Measurements from ENCODE around the gene NHLH1.

NHLH1 gene

DNA sequence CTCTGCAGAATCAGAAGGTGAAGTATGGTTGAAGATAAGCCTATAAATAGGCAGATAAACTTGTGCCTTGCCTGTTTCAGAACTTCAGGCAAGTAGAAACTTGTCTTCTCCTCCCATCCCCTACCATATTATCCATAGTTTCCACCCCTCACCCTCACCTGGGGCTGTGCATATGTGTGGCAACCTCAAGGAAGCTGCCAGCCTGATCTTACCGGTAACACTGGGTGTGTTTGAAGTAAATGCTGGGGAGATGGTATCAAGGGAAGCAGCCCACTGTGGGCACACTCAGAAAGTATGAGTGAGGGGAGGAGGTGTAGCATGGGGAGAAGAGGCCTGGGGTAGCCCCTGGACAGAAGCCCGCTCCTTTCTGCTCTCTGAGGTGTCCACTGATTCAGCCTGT is 48.0 kb downstream of the NHLH1 start:
- no peak for DNase-seq

DNA sequence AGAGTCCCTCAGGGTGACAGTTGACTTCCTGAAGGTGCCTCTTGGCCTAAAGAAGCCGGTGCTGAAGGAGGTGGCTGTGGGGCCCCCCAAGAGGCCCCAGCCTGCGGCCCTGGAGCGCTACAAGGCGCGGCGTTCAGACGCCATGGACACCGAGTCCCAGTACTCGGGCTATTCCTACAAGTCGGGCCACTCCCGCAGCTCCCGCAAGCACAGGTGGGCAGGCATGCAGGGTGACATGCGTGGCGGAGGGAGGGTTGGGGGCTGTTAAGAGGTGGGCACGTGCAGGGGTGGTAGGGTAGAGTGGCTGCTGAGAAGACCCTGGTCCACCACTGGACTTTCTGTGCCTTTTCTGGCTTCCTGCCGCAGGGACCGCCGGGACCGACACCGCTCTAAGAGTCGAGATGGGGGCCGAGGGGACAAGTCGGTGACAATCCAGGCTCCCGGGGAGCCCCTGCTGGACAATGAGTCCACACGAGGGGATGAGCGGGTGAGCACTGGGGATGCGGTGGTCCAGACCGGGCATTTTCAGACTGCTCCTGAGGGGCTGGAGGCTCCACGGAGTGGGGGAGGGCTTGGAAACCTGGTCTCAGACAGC is 48.9 kb downstream of the NHLH1 start:
- DNase-seq = no peak

DNA sequence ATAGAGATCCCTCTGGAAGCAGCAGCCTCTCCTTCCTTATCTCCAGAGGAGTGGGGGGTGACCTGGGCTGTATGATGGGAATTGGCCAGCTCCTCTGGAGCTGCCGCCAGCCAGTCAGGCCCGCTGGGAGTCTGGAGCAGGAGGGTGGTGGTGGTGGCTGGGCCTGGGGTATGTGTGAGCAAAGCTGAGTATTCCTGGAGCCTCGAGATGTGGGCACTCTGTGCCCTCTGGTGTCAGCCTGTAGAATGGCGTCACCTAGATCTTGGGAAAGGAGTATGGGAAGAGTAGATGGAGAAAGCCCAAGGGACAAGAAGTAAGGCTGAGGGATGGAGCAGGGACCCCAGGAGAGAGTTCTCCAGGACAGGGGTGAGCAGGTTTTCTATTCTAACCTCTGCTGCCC is 49.5 kb downstream of the NHLH1 start:
- no peak for DNase-seq

DNA sequence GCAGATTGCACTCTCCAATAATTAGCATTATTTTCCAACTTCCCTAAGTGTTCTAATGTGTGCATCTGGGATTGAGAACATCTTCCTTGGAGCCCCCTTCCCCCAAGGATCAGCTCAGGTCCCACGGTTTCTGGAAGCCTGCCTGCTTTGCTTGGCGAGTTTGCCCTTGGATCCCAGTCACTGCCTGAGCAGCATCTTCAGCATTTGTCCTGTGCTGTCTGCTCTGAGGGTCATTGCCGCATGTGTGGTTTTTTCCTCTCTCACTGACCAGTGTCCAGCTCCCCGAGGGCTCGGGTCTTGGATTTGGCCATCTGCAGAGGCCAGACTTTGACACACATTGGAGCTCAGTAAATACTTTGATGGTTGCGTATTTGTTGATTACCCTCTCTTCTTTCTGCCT is 51.6 kb downstream of the NHLH1 start:
- no peak for DNase-seq

DNA sequence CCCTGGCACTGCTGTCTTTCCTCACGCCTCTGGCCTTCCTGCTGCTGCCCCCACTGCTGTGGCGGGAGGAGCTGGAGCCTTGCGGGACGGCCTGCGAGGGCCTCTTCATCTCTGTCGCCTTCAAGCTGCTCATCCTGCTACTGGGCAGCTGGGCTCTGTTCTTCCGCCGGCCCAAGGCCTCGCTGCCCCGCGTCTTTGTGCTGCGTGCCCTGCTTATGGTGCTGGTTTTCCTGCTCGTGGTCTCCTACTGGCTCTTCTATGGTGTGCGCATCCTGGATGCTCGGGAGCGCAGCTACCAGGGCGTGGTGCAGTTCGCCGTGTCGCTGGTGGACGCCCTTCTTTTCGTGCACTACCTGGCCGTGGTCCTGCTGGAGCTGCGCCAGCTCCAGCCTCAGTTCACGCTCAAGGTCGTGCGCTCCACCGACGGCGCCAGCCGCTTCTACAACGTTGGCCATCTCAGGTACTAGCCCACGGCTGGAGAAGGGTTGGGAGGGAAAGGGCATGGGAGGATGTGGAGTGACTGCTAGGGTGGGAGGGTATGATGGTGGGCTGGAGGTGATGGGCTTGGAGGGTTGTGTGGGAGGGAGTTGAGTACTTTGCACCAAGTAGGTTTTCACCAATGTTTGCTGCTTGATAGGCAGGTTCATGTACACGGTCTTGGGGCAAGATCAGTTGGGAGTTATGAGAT is 52.4 kb downstream of the NHLH1 start:
- no peak for DNase-seq

DNA sequence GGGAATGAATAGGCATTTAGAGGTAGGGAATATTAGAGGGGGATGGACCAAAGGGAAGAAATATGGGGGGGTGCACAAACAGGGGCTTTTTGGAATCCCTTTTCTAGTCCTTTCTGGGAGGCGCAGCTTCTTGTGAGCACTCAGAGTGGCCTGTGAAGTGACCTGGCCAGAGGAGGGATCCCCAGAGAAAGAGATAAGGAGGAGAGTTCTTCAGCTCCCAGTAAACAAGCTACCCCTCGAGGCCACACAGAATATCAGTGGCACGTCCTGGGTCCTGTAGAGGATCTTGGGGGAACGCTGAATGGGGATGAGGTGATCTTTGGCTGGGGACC is 52.9 kb downstream of the NHLH1 start:
- DNase-seq = no peak

DNA sequence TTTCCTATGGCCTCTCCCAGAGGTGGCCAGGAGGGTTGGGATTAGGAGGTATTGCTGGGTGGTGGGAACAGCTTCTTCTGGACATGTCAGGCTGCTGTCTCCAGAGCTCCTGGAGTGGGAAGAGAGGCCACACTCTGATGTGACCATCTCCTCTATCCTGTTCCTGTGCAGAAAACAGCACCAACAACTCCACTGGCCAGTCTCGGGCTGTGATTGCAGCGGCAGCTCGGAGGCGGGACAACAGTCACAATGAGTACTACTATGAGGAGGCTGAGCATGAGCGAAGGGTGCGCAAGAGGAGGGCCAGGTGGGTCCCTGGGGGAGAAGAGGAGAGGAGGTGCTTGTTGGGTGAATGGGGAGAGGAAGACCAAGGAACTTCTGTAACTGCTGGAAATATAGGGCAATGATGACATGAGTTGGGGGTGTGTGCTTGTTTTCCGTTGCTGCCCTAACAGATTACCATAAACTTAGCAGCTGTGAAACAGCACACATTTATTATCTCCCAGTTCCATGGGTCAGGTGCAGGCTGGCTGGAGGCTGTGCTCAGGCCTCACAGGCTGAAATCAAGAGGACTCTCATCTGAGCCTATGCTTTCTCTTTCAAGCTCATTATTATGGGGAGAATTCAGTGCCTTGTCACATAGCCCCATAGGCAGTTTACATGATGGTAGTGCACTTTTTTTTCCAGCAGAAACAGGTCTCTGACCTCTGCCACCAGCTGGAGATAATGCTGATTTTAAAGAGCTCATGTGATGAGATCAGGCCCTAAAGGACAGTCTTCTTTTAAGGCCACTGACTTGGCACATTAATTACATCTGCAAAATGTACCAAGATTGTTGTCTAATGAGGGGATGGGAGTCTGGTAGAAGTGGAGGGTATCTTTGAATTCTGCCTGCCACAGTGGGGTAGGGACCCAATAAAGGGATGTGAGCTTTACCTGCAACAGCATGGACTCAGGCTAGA is 54.3 kb downstream of the NHLH1 start:
- no peak for DNase-seq

DNA sequence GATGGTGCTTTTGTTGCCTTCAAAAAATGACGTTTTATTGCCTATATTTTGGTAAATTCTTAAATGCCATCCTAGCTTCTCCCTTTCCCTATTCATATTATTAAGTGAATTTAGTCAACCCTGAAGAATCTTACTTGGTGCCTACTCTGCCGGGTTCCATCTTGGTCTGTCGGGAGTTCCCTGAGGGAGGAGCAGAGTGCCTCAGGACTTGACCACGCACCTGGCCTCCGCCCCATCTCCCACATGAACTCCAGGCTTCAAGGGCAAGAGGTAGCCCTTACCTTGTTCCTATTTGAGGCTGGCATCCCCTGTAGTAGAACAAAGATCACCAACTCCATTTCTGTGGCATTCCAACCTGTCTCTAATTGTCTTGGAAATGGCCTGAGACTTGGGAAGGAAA is 55.0 kb downstream of the NHLH1 start:
- DNase-seq = no peak
